K562 (cell line): ENCODE measurements around the gene SLC38A2. TPM values are rescaled to one million over a fixed set of nuclear protein-coding genes. Genes with fewer than 3 reads are reported as not detected.

Experiments used
- CREBBP ChIP-seq: IDR thresholded peaks from one replicate; pipeline ENCODE4 v1.6.1; 2012; ENCODE audit warnings: low read depth, mild to moderate bottlenecking, control low read depth, inconsistent platforms, low read length
- FOXK2 ChIP-seq, 2 experiments: fragments of 450-650 bp; IDR thresholded peaks in 1 of 2; conservative IDR thresholded peaks in 1 of 2; 2 replicates each; pipeline ENCODE4 v1.6.1; 2016; ENCODE audit warnings: low read depth in 2 of 2, mild to moderate bottlenecking in 1 of 2
- HES1 ChIP-seq: fragments of 450-650 bp; IDR thresholded peaks from 2 replicates; pipeline ENCODE4 v1.6.1; 2016; ENCODE audit warnings: low read depth, mild to moderate bottlenecking, moderate library complexity
- HINFP ChIP-seq: fragments of 450-650 bp; conservative IDR thresholded peaks from 2 replicates; pipeline ENCODE4 v1.6.1; 2016; ENCODE audit warnings: missing genetic modification characterization, low read depth, mild to moderate bottlenecking, control low read depth, missing compliant biosample characterization
- MCM3 ChIP-seq: fragments of 450-650 bp; IDR thresholded peaks from 2 replicates; pipeline ENCODE4 v1.6.1; 2016
- RFX1 ChIP-seq: fragments of 450-650 bp; IDR thresholded peaks from 2 replicates; pipeline ENCODE4 v1.6.1; 2016; ENCODE audit warnings: mild to moderate bottlenecking, moderate library complexity
- RUNX1 ChIP-seq: sonication (generic); IDR thresholded peaks from 2 replicates; pipeline ENCODE4 v1.6.1; 2016; ENCODE audit warnings: antibody characterized with exemption, low read depth
- SIX5 ChIP-seq, 2 experiments: IDR thresholded peaks; 2 replicates each; pipeline ENCODE4 v1.6.1; 2011; ENCODE audit warnings: low read length in 2 of 2, borderline replicate concordance in 1 of 2, low read depth in 1 of 2, mild to moderate bottlenecking in 1 of 2, moderate library complexity in 1 of 2; ENCODE audit not compliant: insufficient read depth in 1 of 2
- SUPT5H ChIP-seq: fragments of 450-650 bp; IDR thresholded peaks from 2 replicates; pipeline ENCODE4 v1.6.1; 2016
- ZBTB49 ChIP-seq: sonication (generic); formaldehyde crosslinking; IDR thresholded peaks from 2 replicates; pipeline ENCODE4 v1.8.0; 2022; ENCODE audit warnings: missing genetic modification reagents, mild to moderate bottlenecking, borderline replicate concordance
- ZFPM2 ChIP-seq: fragments of 250-450 bp; sonication (Bioruptor Pico); IDR thresholded peaks from 2 replicates; pipeline ENCODE4 v1.5.1; 2022; ENCODE audit warnings: mild to moderate bottlenecking
- ZKSCAN3 ChIP-seq: fragments of 250-450 bp; sonication (Bioruptor Pico); IDR thresholded peaks from 2 replicates; pipeline ENCODE4 v1.4.0; 2020
- ZNF431 ChIP-seq: sonication (generic); formaldehyde crosslinking; IDR thresholded peaks from 2 replicates; pipeline ENCODE4 v1.8.0; 2022; ENCODE audit warnings: mild to moderate bottlenecking, missing genetic modification reagents
- ZNF507 ChIP-seq: conservative IDR thresholded peaks from 2 replicates; pipeline ENCODE4 v1.6.1; 2017; ENCODE audit warnings: missing genetic modification characterization, missing compliant biosample characterization
- ZNF511 ChIP-seq: sonication (generic); formaldehyde crosslinking; IDR thresholded peaks from 2 replicates; pipeline ENCODE4 v1.8.0; 2022; ENCODE audit warnings: mild to moderate bottlenecking, missing genetic modification reagents
- ZNF592 ChIP-seq: fragments of 450-650 bp; IDR thresholded peaks from 2 replicates; pipeline ENCODE4 v1.6.1; 2017; ENCODE audit warnings: antibody characterized with exemption, mild to moderate bottlenecking
- ZNF740 ChIP-seq, 3 experiments: fragments of 200-800 bp in 1 of 3; sonication (Bioruptor generic) in 1 of 3; sonication (generic) in 1 of 3; formaldehyde crosslinking in 1 of 3; IDR thresholded peaks; 2 replicates each; pipeline versions ENCODE4 v1.6.1 to v1.8.0; 2016 to 2022; ENCODE audit warnings: mild to moderate bottlenecking in 2 of 3, missing compliant biosample characterization in 2 of 3, missing genetic modification characterization in 2 of 3, missing genetic modification reagents in 1 of 3
- polyA plus RNA-seq, 8 experiments: library from polyadenylated mRNA; depleted of rRNA in 4 of 8; stranded (reverse) in 5 of 8; unstranded in 3 of 8; fragments of >200 nt; fragmentation: Nextera tagmentation in 2 of 8; fragmentation: Illumina TruSeq in 1 of 8; extraction: Ambion mirVana in 2 of 8; extraction: Trizol in 1 of 8; gene quantifications; 2 replicates each; pipeline versions ENCODE4 v1.2.1 to v1.2.3, GENCODE V29; 2011 to 2014; ENCODE audit warnings: inconsistent platforms in 1 of 8, missing spikeins in 1 of 8
- total RNA-seq, 7 experiments: library from RNA; depleted of rRNA in 6 of 7; stranded (reverse); fragments of >200 nt in 6 of 7; fragmentation: Illumina TruSeq in 2 of 7; extraction: Trizol in 2 of 7; gene quantifications; 2 replicates each; pipeline versions ENCODE4 v1.2.1 to v1.2.3, GENCODE V29; 2011 to 2021; ENCODE audit warnings: low replicate concordance in 1 of 7

Gene SLC38A2
- total and polyA plus RNA-seq, 9 of the 15 experiments (the other 6 are each of a cell fraction or from before 2014, with no cell fraction given) = 98.7 to 292 (median 143) TPM

- no peak for TF ChIP-seq ZBTB49 (CRISPR knock-in tag)
- no peak for TF ChIP-seq SIX5 (IDR thresholded peaks at IDR 0.05; ENCODE audit: borderline replicate concordance in 1 of 2, insufficient read depth in 1 of 2, low read depth in 1 of 2, low read length in 2 of 2)
- TF ChIP-seq ZKSCAN3 (CRISPR knock-in tag) = no peak
- no peak for TF ChIP-seq HINFP (tag)
- TF ChIP-seq SUPT5H = 0 out of 2 replicates have a peak, but pooled peaks have one; percentile 45
- TF ChIP-seq ZNF507 (tag) = no peak
- no peak for TF ChIP-seq ZNF431 (CRISPR knock-in tag)
- TF ChIP-seq FOXK2 (conservative IDR thresholded peaks at IDR 0.05 in 1 of 2, IDR thresholded peaks at IDR 0.05 in 1 of 2; ENCODE audit: low read depth in 2 of 2) = no peak
- TF ChIP-seq ZNF592 = no peak
- no peak for TF ChIP-seq ZFPM2
- TF ChIP-seq RFX1 = no peak
- TF ChIP-seq RUNX1 = no peak
- TF ChIP-seq HES1 = no peak
- no peak for TF ChIP-seq MCM3
- TF ChIP-seq ZNF740 (CRISPR knock-in tag; IDR thresholded peaks at IDR 0.05) = no peak
- TF ChIP-seq ZNF740 (tag; IDR thresholded peaks at IDR 0.05) = no peak
- no peak for TF ChIP-seq CREBBP
- no peak for TF ChIP-seq ZNF511 (CRISPR knock-in tag)
These were observed 8.8 kb downstream of the SLC38A2 start (continued) for GRCh38 chr12:46363582-46364299.
